GM21381 (cell line): ENCODE results near the gene PRAME.
"Not testable (repeated sequence)": the region's sequence is repeated elsewhere in the genome, so short reads cannot be mapped to it uniquely, and the experiment has no call there.

ENCODE experiments used
- ATAC-seq: cut with Tn5 transposase; IDR thresholded peaks from one replicate; pipeline ENCODE4 v1.9.1; 2021; ENCODE audit warnings: mild to moderate bottlenecking, moderate library complexity; ENCODE audit not compliant: unreplicated experiment

PRAME gene

GRCh38 chr22:22526125-22526912 lies 32.7 kb downstream of the PRAME start:
- no peak for ATAC-seq

- ATAC-seq: no peak
These were observed 35.6 kb downstream of the PRAME start for GRCh38 chr22:22523494-22523893.

- ATAC-seq: no peak
These were observed 37.4 kb downstream of the PRAME start for GRCh38 chr22:22521631-22522030.

GRCh38 chr22:22520667-22521602 lies 38.1 kb downstream of the PRAME start:
- ATAC-seq: no peak

GRCh38 chr22:22520020-22520656 lies 38.9 kb downstream of the PRAME start, which contains the start of gene ZNF280A:
ZNF280A (minus strand) TSS chr22:22520270; CDS start chr22:22515630, 4,640 bp downstream.
- ATAC-seq: no peak

GRCh38 chr22:22519591-22519990 lies 39.5 kb downstream of the PRAME start:
- ATAC-seq: no peak

- ATAC-seq: no peak
These were observed 42.1 kb downstream of the PRAME start for GRCh38 chr22:22516992-22517391.

- ATAC-seq: no peak
These were observed 43.2 kb downstream of the PRAME start for GRCh38 chr22:22515890-22516289.

GRCh38 chr22:22514431-22514830 lies 44.6 kb downstream of the PRAME start:
- not testable (repeated sequence) for ATAC-seq

- ATAC-seq: no peak
These were observed 45.4 kb downstream of the PRAME start for GRCh38 chr22:22513619-22514018.

- ATAC-seq: no peak
These were observed 46.1 kb downstream of the PRAME start for GRCh38 chr22:22512951-22513350.

- ATAC-seq: not testable (repeated sequence)
These were observed 48.2 kb downstream of the PRAME start for GRCh38 chr22:22510833-22511232.

- not testable (repeated sequence) for ATAC-seq
These were observed 49.2 kb downstream of the PRAME start for GRCh38 chr22:22509912-22510311.

- ATAC-seq: peak; percentile 94
These were observed 50.5 kb downstream of the PRAME start, which contains the start of gene ZNF280B for GRCh38 chr22:22508274-22509176. ZNF280B (minus strand) TSS chr22:22508742; CDS start chr22:22489398, 19,344 bp downstream.

GRCh38 chr22:22507743-22508273 lies 51.3 kb downstream of the PRAME start:
- no peak for ATAC-seq

- no peak for ATAC-seq
These were observed 52.3 kb downstream of the PRAME start for GRCh38 chr22:22506736-22507135.

- no peak for ATAC-seq
These were observed 60.8 kb downstream of the PRAME start for GRCh38 chr22:22498267-22498666.
